Neuronal stem cell (in vitro differentiated cells): Measurements from ENCODE around the gene FBP2.
A peak's percentile ranks its signal among the peaks of the same experiment; 100 is the strongest.

Experiments used
- DNase-seq: peaks from one replicate; pipeline ENCODE4 v3.0.0-alpha.2; 2013; ENCODE audit warnings: low spot score
- H2AFZ ChIP-seq: one replicate; pipeline ENCODE4 v1.6.1; 2013; ENCODE audit warnings: mild to moderate bottlenecking, low read length, inconsistent platforms
- H2AK5ac ChIP-seq: 2 replicates; pipeline ENCODE4 v1.6.1; 2013; ENCODE audit warnings: low read depth, mild to moderate bottlenecking, inconsistent platforms, low read length, moderate library complexity, mixed read lengths
- H2BK120ac ChIP-seq: 2 replicates; pipeline ENCODE4 v1.6.1; 2013; ENCODE audit warnings: low read depth, mild to moderate bottlenecking, inconsistent platforms, low read length, moderate library complexity, mixed read lengths
- H2BK12ac ChIP-seq: one replicate; pipeline ENCODE4 v1.6.1; 2013; ENCODE audit warnings: low read length, inconsistent platforms
- H2BK15ac ChIP-seq: 2 replicates; pipeline ENCODE4 v1.6.1; 2013; ENCODE audit warnings: mild to moderate bottlenecking, low read length, inconsistent platforms, mixed read lengths
- H2BK5ac ChIP-seq: one replicate; pipeline ENCODE4 v1.6.1; 2013; ENCODE audit warnings: inconsistent platforms, mild to moderate bottlenecking, low read length, moderate library complexity
- H3K14ac ChIP-seq: one replicate; pipeline ENCODE4 v1.6.1; 2013; ENCODE audit warnings: low read length, inconsistent platforms
- H3K18ac ChIP-seq: 2 replicates; pipeline ENCODE4 v1.6.1; 2013; ENCODE audit warnings: low read length, inconsistent platforms
- H3K23ac ChIP-seq: 2 replicates; pipeline ENCODE4 v1.6.1; 2013; ENCODE audit warnings: low read depth, mild to moderate bottlenecking, mixed read lengths, low read length, inconsistent platforms; ENCODE audit not compliant: poor library complexity
- H3K27ac ChIP-seq: replicated peaks from 3 replicates; pipeline ENCODE4 v1.5.1; 2013; ENCODE audit warnings: low read length, inconsistent platforms
- H3K27me3 ChIP-seq, 3 experiments: 2 replicates each; pipeline ENCODE4 v1.6.1; 2013; ENCODE audit warnings: low read length in 3 of 3, mild to moderate bottlenecking in 2 of 3, inconsistent platforms in 1 of 3, low read depth in 1 of 3, mixed read lengths in 1 of 3, moderate library complexity in 1 of 3; ENCODE audit not compliant: control insufficient read depth in 3 of 3, insufficient read depth in 3 of 3
- H3K36me3 ChIP-seq, 2 donors: replicated peaks in 1 of 2; 2 replicates each; pipeline ENCODE4 v1.6.1; 2013; ENCODE audit warnings: low read length in 2 of 2; ENCODE audit not compliant: control insufficient read depth in 2 of 2, insufficient read depth in 2 of 2
- H3K4ac ChIP-seq: 2 replicates; pipeline ENCODE4 v1.6.1; 2013; ENCODE audit warnings: inconsistent platforms, mild to moderate bottlenecking, low read length, moderate library complexity
- H3K4me1 ChIP-seq, 2 donors: 1 replicate in 1 of 2; 2 replicates in 1 of 2; pipeline ENCODE4 v1.6.1; 2013; ENCODE audit warnings: low read length in 2 of 2, low read depth in 1 of 2; ENCODE audit not compliant: control insufficient read depth in 2 of 2, insufficient read depth in 1 of 2
- H3K4me2 ChIP-seq: one replicate; pipeline ENCODE4 v1.6.1; 2013; ENCODE audit warnings: mild to moderate bottlenecking, low read length, inconsistent platforms; ENCODE audit not compliant: insufficient read depth, poor library complexity, severe bottlenecking
- H3K4me3 ChIP-seq, 2 donors: 2 replicates each; pipeline ENCODE4 v1.5.1; 2013; ENCODE audit warnings: low read length in 2 of 2, mild to moderate bottlenecking in 2 of 2, inconsistent platforms in 1 of 2, moderate library complexity in 1 of 2
- H3K79me1 ChIP-seq: one replicate; pipeline ENCODE4 v1.6.1; 2013; ENCODE audit warnings: low read depth, mild to moderate bottlenecking, inconsistent platforms, low read length, moderate library complexity
- H3K9ac ChIP-seq: one replicate; pipeline ENCODE4 v1.6.1; 2013; ENCODE audit warnings: mild to moderate bottlenecking, low read depth, low read length, inconsistent platforms; ENCODE audit not compliant: poor library complexity
- H3K9me3 ChIP-seq, 2 donors: replicated peaks in 1 of 2; 2 replicates each; pipeline versions ENCODE3 to v1.6.1; 2013; ENCODE audit warnings: low read length in 2 of 2, mild to moderate bottlenecking in 2 of 2, inconsistent platforms in 1 of 2, low read depth in 1 of 2, mixed read lengths in 1 of 2, moderate library complexity in 1 of 2; ENCODE audit not compliant: control insufficient read depth in 2 of 2, insufficient read depth in 1 of 2
- H4K8ac ChIP-seq: one replicate; pipeline ENCODE4 v1.6.1; 2013; ENCODE audit warnings: low read depth, mild to moderate bottlenecking, inconsistent platforms, low read length, moderate library complexity
- H4K91ac ChIP-seq: one replicate; pipeline ENCODE4 v1.6.1; 2013; ENCODE audit warnings: low read length, low read depth, mild to moderate bottlenecking, inconsistent platforms; ENCODE audit not compliant: poor library complexity
- WGBS, 2 donors: extraction: QIAGEN DNeasy Blood & Tissue Kit; methylation state at CpG; one replicate each; pipeline ENCODE4 v1.1.7; 2013; ENCODE audit warnings: missing lambda C conversion rate in 2 of 2, mixed read lengths in 1 of 2; ENCODE audit not compliant: insufficient read length in 2 of 2, insufficient replicate concordance in 1 of 2; ENCODE audit errors: extremely low coverage in 2 of 2; 5-methylcytosine and 5-hydroxymethylcytosine counted together

FBP2 gene

DNA sequence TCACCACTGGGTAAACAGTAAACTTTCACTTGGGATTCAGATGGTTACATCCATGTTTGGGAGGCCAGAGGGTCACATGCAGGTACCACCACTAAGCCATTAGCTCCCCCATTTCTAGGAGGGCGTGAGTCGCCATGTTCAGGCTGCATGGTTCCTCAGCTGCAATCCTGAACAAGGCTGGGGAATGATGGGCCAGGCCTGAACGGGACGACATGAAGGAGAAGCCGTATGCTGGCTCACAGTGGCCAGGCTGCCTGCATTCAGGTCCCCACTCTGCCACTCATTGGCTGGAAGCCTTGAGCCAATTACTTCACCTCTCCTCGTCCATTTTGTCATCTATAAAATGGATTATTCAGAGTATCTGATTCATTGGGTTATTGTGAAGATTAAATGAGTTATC, 9.0 kb upstream of the FBP2 start:
- Histone ChIP-seq H3K4me2 (no peak overlapping the region), H3K14ac (no peak overlapping the region), H3K9ac (peak overlapping the region; percentile 73), H2BK15ac (no peak overlapping the region), H3K4me1 (peaks cover 5% of the 10 kb centered on the region in 2 donors), H3K18ac (no peak overlapping the region), H3K27me3 (peaks cover 0 to 23% (median 0%) of the 10 kb centered on the region in 3 experiments), H2AFZ (no peak overlapping the region), H3K79me1 (no peaks in the 10 kb centered on the region), H3K36me3 (no peaks in the 10 kb centered on the region), H2BK5ac (no peak overlapping the region), H2BK12ac (no peak overlapping the region), H3K4ac (no peak overlapping the region), H3K23ac (no peak overlapping the region), H2BK120ac (no peak overlapping the region), H4K8ac (no peak overlapping the region), H2AK5ac (no peak overlapping the region), H4K91ac (no peak overlapping the region), H3K4me3 (no peak overlapping the region), H3K9me3 (no peaks in the 10 kb centered on the region), H3K27ac (no peak overlapping the region)
- no CpG with 5 or more reads among the region's 6 CpGs for WGBS, 2 donors
- DNase-seq = no peak

- DNase-seq = no peak
- Histone ChIP-seq H3K4me3 (no peak overlapping the region), H3K36me3 (no peaks in the 10 kb centered on the region), H3K27ac (no peak overlapping the region), H4K8ac (no peak overlapping the region), H3K14ac (no peak overlapping the region), H2AK5ac (no peak overlapping the region), H4K91ac (no peak overlapping the region), H2BK120ac (no peak overlapping the region), H3K4me1 (peaks cover 0 to 2% of the 10 kb centered on the region in 2 donors), H2BK15ac (no peak overlapping the region), H3K4ac (no peak overlapping the region), H3K4me2 (no peak overlapping the region), H3K9ac (no peak overlapping the region), H3K27me3 (peaks cover 0 to 19% (median 0%) of the 10 kb centered on the region in 3 experiments), H3K79me1 (no peaks in the 10 kb centered on the region), H3K18ac (no peak overlapping the region), H2BK12ac (no peak overlapping the region), H3K23ac (no peak overlapping the region), H2AFZ (peak overlapping the region; percentile 23), H3K9me3 (no peaks in the 10 kb centered on the region), H2BK5ac (no peak overlapping the region)
- WGBS, 2 donors = no CpG with 5 or more reads among the region's 10 CpGs
Observed at GRCh38 chr9:94600715-94601114, 7.1 kb upstream of the FBP2 start.

- no peak overlapping the region for H2BK120ac ChIP-seq
- H3K4me3 ChIP-seq = no peak overlapping the region
- H3K4me1 ChIP-seq = peaks cover 0 to 2% of the 10 kb centered on the region in 2 donors
- peak overlapping the region; percentile 23 for H2AFZ ChIP-seq
- peaks cover 0 to 14% (median 0%) of the 10 kb centered on the region in 3 experiments for H3K27me3 ChIP-seq
- no CpG with 5 or more reads among the region's 8 CpGs for WGBS, 2 donors
- no peak overlapping the region for H3K4me2 ChIP-seq
- no peaks in the 10 kb centered on the region for H3K79me1 ChIP-seq
- H3K23ac ChIP-seq = no peak overlapping the region
- H3K9ac ChIP-seq = no peak overlapping the region
- no peak overlapping the region for H3K27ac ChIP-seq
- no peak overlapping the region for H4K8ac ChIP-seq
- H2AK5ac ChIP-seq = no peak overlapping the region
- no peak overlapping the region for H4K91ac ChIP-seq
- no peak overlapping the region for H3K14ac ChIP-seq
- H2BK12ac ChIP-seq = no peak overlapping the region
- H3K9me3 ChIP-seq = no peaks in the 10 kb centered on the region
- H3K4ac ChIP-seq = no peak overlapping the region
- no peak overlapping the region for H2BK15ac ChIP-seq
- no peaks in the 10 kb centered on the region for H3K36me3 ChIP-seq
- no peak for DNase-seq
- H2BK5ac ChIP-seq = peak overlapping the region; percentile 32
- no peak overlapping the region for H3K18ac ChIP-seq
Observed at GRCh38 chr9:94600258-94600657, 6.6 kb upstream of the FBP2 start.

GRCh38 chr9:94599102-94599501, 5.5 kb upstream of the FBP2 start:
- H3K14ac ChIP-seq = no peak overlapping the region
- H3K9ac ChIP-seq = no peak overlapping the region
- no peak overlapping the region for H2BK15ac ChIP-seq
- H4K91ac ChIP-seq = no peak overlapping the region
- H3K23ac ChIP-seq = no peak overlapping the region
- H2BK12ac ChIP-seq = no peak overlapping the region
- no peak overlapping the region for H2BK5ac ChIP-seq
- no peak overlapping the region for H2AK5ac ChIP-seq
- H2BK120ac ChIP-seq = no peak overlapping the region
- H3K27me3 ChIP-seq = peaks cover 0 to 8% (median 0%) of the 10 kb centered on the region in 3 experiments
- H3K4me2 ChIP-seq = no peak overlapping the region
- peaks cover 0 to 2% of the 10 kb centered on the region in 2 donors for H3K4me1 ChIP-seq
- no peak for DNase-seq
- no peak overlapping the region for H3K4ac ChIP-seq
- H3K18ac ChIP-seq = no peak overlapping the region
- H3K27ac ChIP-seq = no peak overlapping the region
- no peaks in the 10 kb centered on the region for H3K79me1 ChIP-seq
- H3K9me3 ChIP-seq = no peaks in the 10 kb centered on the region
- no peaks in the 10 kb centered on the region for H3K36me3 ChIP-seq
- no CpG with 5 or more reads among the region's 7 CpGs for WGBS, 2 donors
- H3K4me3 ChIP-seq = no peak overlapping the region
- no peak overlapping the region for H2AFZ ChIP-seq
- no peak overlapping the region for H4K8ac ChIP-seq
